WTC11 (cell line): ENCODE results near the gene AP4M1.

Experiments used
- CBFB ChIP-seq: sonication (generic); formaldehyde crosslinking; IDR thresholded peaks from 2 replicates; pipeline ENCODE4 v1.8.1; 2022; ENCODE audit warnings: mild to moderate bottlenecking, low read depth, missing genetic modification reagents
- ESRRA ChIP-seq: sonication (generic); formaldehyde crosslinking; IDR thresholded peaks from 2 replicates; pipeline ENCODE4 v1.8.1; 2022; ENCODE audit warnings: mild to moderate bottlenecking, missing genetic modification reagents, borderline replicate concordance
- FOXP1 ChIP-seq: sonication (generic); formaldehyde crosslinking; IDR thresholded peaks from 2 replicates; pipeline ENCODE4 v1.8.0; 2022; ENCODE audit warnings: missing genetic modification reagents, mild to moderate bottlenecking, moderate library complexity, borderline replicate concordance
- IRF2 ChIP-seq: sonication (generic); formaldehyde crosslinking; IDR thresholded peaks from 2 replicates; pipeline ENCODE4 v1.8.0; 2022; ENCODE audit warnings: low read depth, missing genetic modification reagents, borderline replicate concordance
- JUN ChIP-seq: sonication (generic); formaldehyde crosslinking; IDR thresholded peaks from 2 replicates; pipeline ENCODE4 v1.8.0; 2023; ENCODE audit warnings: mild to moderate bottlenecking, missing genetic modification reagents
- NFE2L1 ChIP-seq: sonication (generic); formaldehyde crosslinking; IDR thresholded peaks from 2 replicates; pipeline ENCODE4 v1.8.1; 2023; ENCODE audit warnings: missing genetic modification reagents
- SMAD3 ChIP-seq: sonication (generic); formaldehyde crosslinking; IDR thresholded peaks from 2 replicates; pipeline ENCODE4 v1.8.0; 2022; ENCODE audit warnings: missing genetic modification reagents, mild to moderate bottlenecking, borderline replicate concordance
- TCF7 ChIP-seq: sonication (generic); formaldehyde crosslinking; IDR thresholded peaks from 2 replicates; pipeline ENCODE4 v1.8.0; 2022; ENCODE audit warnings: mild to moderate bottlenecking, low read depth, missing genetic modification reagents, moderate library complexity
- TF ChIP-seq, protein P1 (sequence below): sonication (generic); formaldehyde crosslinking; IDR thresholded peaks from 2 replicates; pipeline ENCODE4 v1.8.0; 2022; ENCODE audit warnings: mild to moderate bottlenecking, missing genetic modification reagents
- TF ChIP-seq, protein P2 (sequence below): fragments of 200-600 bp; IDR thresholded peaks from 2 replicates; pipeline ENCODE4 v1.8.0; 2022; ENCODE audit warnings: antibody characterized with exemption
- TF ChIP-seq, protein P3 (sequence below): sonication (generic); formaldehyde crosslinking; IDR thresholded peaks from 2 replicates; pipeline ENCODE4 v1.8.1; 2023; ENCODE audit warnings: mild to moderate bottlenecking, missing genetic modification reagents

DNA sequence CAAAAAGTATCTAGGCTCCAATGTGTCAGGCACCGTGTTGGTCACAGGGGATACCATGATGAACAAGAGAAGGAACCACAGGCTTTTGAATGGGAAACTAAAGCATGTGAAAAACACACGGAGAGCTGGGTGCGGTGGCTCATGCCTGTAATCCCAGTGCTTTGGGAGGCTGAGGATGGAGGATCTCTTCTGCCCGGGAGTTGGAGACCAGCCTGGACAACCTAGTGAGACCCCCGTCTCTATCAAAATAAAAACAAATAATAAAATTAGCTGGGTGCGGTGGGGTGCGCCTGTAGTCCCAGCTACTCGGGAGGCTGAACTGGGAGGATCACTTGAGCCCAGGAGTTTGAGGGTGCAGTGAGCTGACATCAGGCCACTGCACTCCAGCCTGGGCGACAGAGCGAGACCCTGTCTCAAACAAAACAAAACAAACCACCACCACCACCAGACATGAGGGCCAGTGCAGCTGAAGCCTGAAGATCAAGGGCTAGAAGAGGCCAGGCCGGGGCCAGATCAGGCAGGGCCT lies 13.3 kb upstream of the AP4M1 start:
- TF ChIP-seq, protein P1, sequence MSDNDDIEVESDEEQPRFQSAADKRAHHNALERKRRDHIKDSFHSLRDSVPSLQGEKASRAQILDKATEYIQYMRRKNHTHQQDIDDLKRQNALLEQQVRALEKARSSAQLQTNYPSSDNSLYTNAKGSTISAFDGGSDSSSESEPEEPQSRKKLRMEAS (CRISPR knock-in tag): no peak
- TF ChIP-seq, protein P2, sequence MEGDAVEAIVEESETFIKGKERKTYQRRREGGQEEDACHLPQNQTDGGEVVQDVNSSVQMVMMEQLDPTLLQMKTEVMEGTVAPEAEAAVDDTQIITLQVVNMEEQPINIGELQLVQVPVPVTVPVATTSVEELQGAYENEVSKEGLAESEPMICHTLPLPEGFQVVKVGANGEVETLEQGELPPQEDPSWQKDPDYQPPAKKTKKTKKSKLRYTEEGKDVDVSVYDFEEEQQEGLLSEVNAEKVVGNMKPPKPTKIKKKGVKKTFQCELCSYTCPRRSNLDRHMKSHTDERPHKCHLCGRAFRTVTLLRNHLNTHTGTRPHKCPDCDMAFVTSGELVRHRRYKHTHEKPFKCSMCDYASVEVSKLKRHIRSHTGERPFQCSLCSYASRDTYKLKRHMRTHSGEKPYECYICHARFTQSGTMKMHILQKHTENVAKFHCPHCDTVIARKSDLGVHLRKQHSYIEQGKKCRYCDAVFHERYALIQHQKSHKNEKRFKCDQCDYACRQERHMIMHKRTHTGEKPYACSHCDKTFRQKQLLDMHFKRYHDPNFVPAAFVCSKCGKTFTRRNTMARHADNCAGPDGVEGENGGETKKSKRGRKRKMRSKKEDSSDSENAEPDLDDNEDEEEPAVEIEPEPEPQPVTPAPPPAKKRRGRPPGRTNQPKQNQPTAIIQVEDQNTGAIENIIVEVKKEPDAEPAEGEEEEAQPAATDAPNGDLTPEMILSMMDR: no peak
- TF ChIP-seq CBFB (CRISPR knock-in tag) (no peak), ESRRA (CRISPR knock-in tag) (no peak), NFE2L1 (CRISPR knock-in tag) (no peak), SMAD3 (CRISPR knock-in tag) (no peak), FOXP1 (CRISPR knock-in tag) (no peak), TCF7 (CRISPR knock-in tag) (no peak), JUN (CRISPR knock-in tag) (no peak), IRF2 (CRISPR knock-in tag) (no peak)
- TF ChIP-seq, protein P3, sequence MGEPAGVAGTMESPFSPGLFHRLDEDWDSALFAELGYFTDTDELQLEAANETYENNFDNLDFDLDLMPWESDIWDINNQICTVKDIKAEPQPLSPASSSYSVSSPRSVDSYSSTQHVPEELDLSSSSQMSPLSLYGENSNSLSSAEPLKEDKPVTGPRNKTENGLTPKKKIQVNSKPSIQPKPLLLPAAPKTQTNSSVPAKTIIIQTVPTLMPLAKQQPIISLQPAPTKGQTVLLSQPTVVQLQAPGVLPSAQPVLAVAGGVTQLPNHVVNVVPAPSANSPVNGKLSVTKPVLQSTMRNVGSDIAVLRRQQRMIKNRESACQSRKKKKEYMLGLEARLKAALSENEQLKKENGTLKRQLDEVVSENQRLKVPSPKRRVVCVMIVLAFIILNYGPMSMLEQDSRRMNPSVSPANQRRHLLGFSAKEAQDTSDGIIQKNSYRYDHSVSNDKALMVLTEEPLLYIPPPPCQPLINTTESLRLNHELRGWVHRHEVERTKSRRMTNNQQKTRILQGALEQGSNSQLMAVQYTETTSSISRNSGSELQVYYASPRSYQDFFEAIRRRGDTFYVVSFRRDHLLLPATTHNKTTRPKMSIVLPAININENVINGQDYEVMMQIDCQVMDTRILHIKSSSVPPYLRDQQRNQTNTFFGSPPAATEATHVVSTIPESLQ (CRISPR knock-in tag): no peak
